Gastrocnemius medialis (tissue), 4 donors: Measurements from ENCODE around the gene ZNF689. TPM values are rescaled to one million over a fixed set of nuclear protein-coding genes. Genes with fewer than 3 reads are reported as not detected.

Experiments used
- ATAC-seq, 2 donors: fragments of 150-250 bp; one replicate each; pipeline ENCODE4 v1.9.1; 2016
- DNase-seq, 2 donors: peaks; one replicate each; pipeline ENCODE4 v3.0.0-alpha.2; 2019
- H3K27ac ChIP-seq, 4 donors: fragments of 200-600 bp; sonication (generic); 1 replicate in 1 of 4; 2 replicates in 3 of 4; pipeline ENCODE4 v1.5.1; 2016 to 2018; ENCODE audit warnings: mild to moderate bottlenecking in 2 of 4, moderate library complexity in 1 of 4
- H3K27me3 ChIP-seq, 3 donors: fragments of 200-600 bp; sonication (generic) in 2 of 3; 1 replicate in 1 of 3; 2 replicates in 2 of 3; pipeline versions ENCODE4 v1.5.1 to v1.6.0; 2016 to 2019; ENCODE audit warnings: mild to moderate bottlenecking in 1 of 3, moderate library complexity in 1 of 3
- H3K36me3 ChIP-seq, 2 donors: fragments of 200-600 bp; sonication (generic) in 1 of 2; one replicate each; pipeline ENCODE4 v1.5.1; 2017 to 2018
- H3K4me1 ChIP-seq, 2 donors: fragments of 200-600 bp; sonication (generic) in 1 of 2; one replicate each; pipeline ENCODE4 v1.5.1; 2016 to 2017; ENCODE audit warnings: mild to moderate bottlenecking in 2 of 2
- H3K4me3 ChIP-seq, 4 donors: fragments of 200-600 bp; sonication (generic) in 3 of 4; 1 replicate in 1 of 4; 2 replicates in 3 of 4; pipeline ENCODE4 v1.5.1; 2016 to 2019; ENCODE audit warnings: mild to moderate bottlenecking in 2 of 4
- H3K9me3 ChIP-seq, 3 donors: fragments of 200-600 bp; sonication (generic) in 2 of 3; 1 replicate in 1 of 3; 2 replicates in 2 of 3; pipeline ENCODE4 v1.5.1; 2016 to 2019
- POLR2A ChIP-seq, 2 donors: fragments of 450-650 bp; IDR thresholded peaks; one replicate each; pipeline ENCODE4 v1.6.1; 2017; ENCODE audit warnings: antibody characterized with exemption in 2 of 2, mild to moderate bottlenecking in 2 of 2, moderate library complexity in 2 of 2
- in situ Hi-C, 4 donors: fragments of 200-750 bp; cut with MboI; loops; one replicate each; pipeline versions ENCODE4 v1.15.0 to v1.8.0; 2017; ENCODE audit warnings: low sequenced_read_pairs in 4 of 4
- intact Hi-C: fragments of 100-400 bp; cut with DNase I; formaldehyde crosslinking; loops from one replicate; pipeline ENCODE4 v1.15.1; 2023; ENCODE audit warnings: low total_unique reads
- total RNA-seq, 4 donors: library from RNA; depleted of rRNA; stranded (reverse); fragments of >200 nt; gene quantifications; one replicate each; pipeline versions ENCODE4 v1.1.0 to v1.2.3, GENCODE V29; 2016
- TF ChIP-seq, protein P1 (sequence below), 5 experiments: fragments of 450-650 bp in 3 of 5; fragments of 200-600 bp in 2 of 5; sonication (generic) in 2 of 5; IDR thresholded peaks in 4 of 5; conservative IDR thresholded peaks in 1 of 5; 1 replicate in 4 of 5; 2 replicates in 1 of 5; pipeline ENCODE4 v1.5.1; 2016 to 2019; ENCODE audit warnings: antibody characterized with exemption in 5 of 5, mild to moderate bottlenecking in 3 of 5, moderate library complexity in 3 of 5

Gene ZNF689
- total RNA-seq, 4 donors from 2014 or later, result 2.9 to 6.3 (median 6.1) TPM

DNA sequence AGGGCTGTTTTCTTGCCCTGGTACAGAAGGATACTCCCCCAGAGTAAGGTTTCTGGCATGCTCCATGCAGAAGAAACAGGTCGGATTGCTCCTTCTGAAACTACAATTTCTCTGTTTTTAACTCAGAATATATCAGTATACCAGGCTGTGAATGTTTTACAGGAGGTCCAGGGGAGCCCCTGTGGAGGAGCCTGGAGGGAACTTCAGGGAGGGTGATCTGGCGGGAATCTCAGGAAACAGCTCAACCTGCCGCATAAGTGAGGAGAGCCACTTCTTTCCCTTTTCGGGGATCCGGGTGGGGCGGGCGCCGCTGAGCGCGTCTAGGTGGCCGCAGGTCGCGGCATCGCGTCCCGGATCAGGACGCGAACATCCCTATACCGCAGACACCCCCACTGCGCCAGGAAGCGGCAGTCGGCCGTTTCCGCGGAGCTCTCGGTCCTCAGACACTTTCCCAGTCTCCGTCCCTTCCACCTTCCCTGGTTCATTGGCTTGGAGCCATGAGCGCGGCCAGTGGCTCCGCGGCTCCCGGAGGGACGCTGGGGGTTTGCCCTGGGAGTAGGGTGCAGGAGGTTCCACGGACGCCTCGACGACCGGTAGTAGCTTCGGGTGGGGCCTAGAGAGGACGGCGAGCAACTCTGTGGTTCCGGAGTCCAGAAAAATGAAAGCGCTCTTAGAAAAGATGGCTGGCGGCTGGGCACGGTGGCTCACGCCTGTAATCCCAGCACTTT lies 48.9 kb downstream of the ZNF689 start:
- Histone ChIP-seq H3K4me3 (peak overlapping the region; percentile 59 to 66 (median 60)), H3K4me1 (peaks cover 10 to 15% of the 10 kb centered on the region in 2 donors), H3K36me3 (no peaks in the 10 kb centered on the region), H3K27ac (peak overlapping the region; percentile 61 to 77 (median 72)), H3K27me3 (no peaks in the 10 kb centered on the region), H3K9me3 (no peaks in the 10 kb centered on the region)
- no peak for DNase-seq
- no peak for ATAC-seq
- intact Hi-C loops (no loop called here), in situ Hi-C loops (no loop called here)
- TF ChIP-seq, protein P1, sequence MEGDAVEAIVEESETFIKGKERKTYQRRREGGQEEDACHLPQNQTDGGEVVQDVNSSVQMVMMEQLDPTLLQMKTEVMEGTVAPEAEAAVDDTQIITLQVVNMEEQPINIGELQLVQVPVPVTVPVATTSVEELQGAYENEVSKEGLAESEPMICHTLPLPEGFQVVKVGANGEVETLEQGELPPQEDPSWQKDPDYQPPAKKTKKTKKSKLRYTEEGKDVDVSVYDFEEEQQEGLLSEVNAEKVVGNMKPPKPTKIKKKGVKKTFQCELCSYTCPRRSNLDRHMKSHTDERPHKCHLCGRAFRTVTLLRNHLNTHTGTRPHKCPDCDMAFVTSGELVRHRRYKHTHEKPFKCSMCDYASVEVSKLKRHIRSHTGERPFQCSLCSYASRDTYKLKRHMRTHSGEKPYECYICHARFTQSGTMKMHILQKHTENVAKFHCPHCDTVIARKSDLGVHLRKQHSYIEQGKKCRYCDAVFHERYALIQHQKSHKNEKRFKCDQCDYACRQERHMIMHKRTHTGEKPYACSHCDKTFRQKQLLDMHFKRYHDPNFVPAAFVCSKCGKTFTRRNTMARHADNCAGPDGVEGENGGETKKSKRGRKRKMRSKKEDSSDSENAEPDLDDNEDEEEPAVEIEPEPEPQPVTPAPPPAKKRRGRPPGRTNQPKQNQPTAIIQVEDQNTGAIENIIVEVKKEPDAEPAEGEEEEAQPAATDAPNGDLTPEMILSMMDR (IDR thresholded peaks at IDR 0.05 in 4 of 5, conservative IDR thresholded peaks at IDR 0.05 in 1 of 5), result no peak
- TF ChIP-seq POLR2A (IDR thresholded peaks at IDR 0.05), result no peak

DNA sequence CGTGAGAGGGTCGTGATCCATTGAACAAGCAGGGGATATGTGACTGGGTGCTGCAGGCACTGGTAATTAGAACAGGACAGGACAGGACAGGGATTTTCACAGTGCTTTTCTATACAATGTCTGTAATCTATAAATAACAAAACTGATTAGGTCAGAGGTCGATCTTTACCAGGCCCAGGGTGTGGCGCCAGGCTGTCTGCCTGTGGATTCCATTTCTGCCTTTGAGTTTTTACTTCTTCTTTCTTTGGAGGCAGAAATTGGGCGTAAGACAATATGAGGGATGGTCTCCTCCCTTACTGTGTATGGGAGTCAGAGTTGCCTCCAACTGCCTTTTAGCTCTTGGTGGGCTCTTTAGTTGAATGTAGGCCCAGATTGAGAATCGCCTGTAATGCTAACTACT lies 50.5 kb downstream of the ZNF689 start:
- peaks cover 10 to 24% of the 10 kb centered on the region in 2 donors for H3K4me1 ChIP-seq
- in situ Hi-C loops, result no loop called here
- DNase-seq (no peak), ATAC-seq (no peak)
- H3K27me3 ChIP-seq, result no peaks in the 10 kb centered on the region
- H3K27ac ChIP-seq, result no peak overlapping the region
- peaks cover 0 to 12% of the 10 kb centered on the region in 2 donors for H3K36me3 ChIP-seq
- H3K9me3 ChIP-seq, result no peaks in the 10 kb centered on the region
- intact Hi-C loops, result loop anchor here (2.0 to 10.0 kb wide), 2 partner anchors 33 to 75 kb away; partner anchors contain the start of gene ZNF768
- TF ChIP-seq, protein P1 (IDR thresholded peaks at IDR 0.05 in 4 of 5, conservative IDR thresholded peaks at IDR 0.05 in 1 of 5), result no peak
- TF ChIP-seq POLR2A (IDR thresholded peaks at IDR 0.05), result no peak
- no peak overlapping the region for H3K4me3 ChIP-seq

DNA sequence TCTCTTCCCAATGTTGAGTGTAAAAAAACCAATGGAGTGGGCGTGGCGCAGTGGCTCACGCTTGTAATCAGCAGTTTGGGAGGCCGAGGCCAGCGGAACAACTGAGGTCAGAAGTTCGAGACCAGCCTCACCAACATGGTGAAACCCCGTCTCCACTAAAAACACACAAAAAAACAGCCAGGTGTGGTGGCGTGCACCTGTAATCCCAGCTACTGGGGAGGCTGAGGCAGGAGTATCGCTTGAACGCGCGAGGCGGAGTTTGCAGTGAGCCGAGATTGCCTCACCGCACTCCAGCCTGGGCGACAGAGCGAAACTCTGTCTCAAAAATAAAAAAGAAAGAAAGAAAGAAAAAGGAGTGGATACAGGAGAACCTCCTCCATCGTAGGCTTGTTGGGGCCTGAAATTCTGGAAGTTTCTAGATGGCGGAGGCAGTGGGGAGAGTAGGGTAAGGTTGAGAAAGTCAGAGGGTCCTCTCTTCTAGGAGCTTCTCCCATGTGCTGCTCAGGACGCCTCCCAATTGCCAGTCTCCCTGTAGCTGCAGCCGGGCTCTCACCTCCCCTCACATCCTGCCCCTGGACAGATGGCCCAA lies 51.3 kb downstream of the ZNF689 start:
- intact Hi-C loops (loop anchor here (1.0 to 10.0 kb wide), 7 partner anchors 12 to 91 kb away; partner anchors contain the start of genes PRR14, ZNF688, ZNF768 and ZNF785), in situ Hi-C loops (no loop called here)
- TF ChIP-seq, protein P1 (IDR thresholded peaks at IDR 0.05 in 4 of 5, conservative IDR thresholded peaks at IDR 0.05 in 1 of 5), result no peak
- no peak for TF ChIP-seq POLR2A (IDR thresholded peaks at IDR 0.05)
- ATAC-seq, result no peak
- Histone ChIP-seq H3K27me3 (no peaks in the 10 kb centered on the region), H3K4me1 (peaks cover 16 to 24% of the 10 kb centered on the region in 2 donors), H3K4me3 (peak overlapping the region; percentile 52 to 99 (median 93)), H3K27ac (peak overlapping the region; percentile 95 to 99 (median 98)), H3K9me3 (no peaks in the 10 kb centered on the region), H3K36me3 (peaks cover 0 to 14% of the 10 kb centered on the region in 2 donors)
- DNase-seq, result no peak

DNA sequence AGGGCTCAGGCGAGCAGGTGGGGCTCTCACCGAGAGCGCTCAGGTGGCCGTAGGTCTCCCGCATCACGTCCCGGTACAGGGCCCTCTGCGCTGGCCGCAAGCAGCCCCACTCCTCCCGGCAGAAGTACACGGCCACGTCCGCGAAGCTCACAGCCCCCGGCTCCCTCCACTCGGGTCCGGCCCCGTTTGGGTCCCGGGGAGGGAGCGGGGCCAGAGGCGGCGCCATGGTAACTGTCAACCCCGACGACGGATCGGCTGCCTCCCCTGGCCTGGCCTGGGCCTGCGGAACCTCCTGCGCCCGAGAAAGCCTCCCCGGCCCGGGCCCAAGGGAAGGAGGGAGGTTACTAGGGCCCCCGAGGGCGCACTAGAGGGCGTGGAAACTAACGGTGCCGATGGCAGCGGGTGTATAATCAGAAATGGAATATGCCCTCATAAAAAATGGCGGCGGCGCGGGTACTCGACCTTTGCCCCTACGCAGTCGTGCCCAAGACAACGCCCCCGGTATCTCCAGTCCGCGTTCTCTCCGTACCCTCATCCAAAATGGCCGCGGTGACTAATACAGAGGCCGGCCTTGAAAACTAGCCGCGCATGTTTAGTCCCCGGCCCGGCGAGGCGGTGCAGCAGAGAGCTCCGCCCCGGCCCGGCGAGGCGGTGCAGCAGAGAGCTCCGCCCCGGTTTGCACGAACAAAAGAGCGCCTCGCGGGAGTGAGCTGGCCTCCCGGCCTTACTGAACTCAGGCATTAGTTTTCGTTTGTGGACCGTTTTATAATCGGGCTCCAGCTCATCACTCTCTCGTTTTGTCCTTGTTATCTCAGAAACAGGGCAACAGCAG lies 52.0 kb downstream of the ZNF689 start, which contains the start of gene ZNF764:
ZNF764 (minus strand) TSS at position 418 of the 832 bp plus-strand sequence; CDS start at position 226, 192 bp downstream.
- in situ Hi-C loops, result no loop called here

More for the DNA sequence above, 52.0 kb downstream of the ZNF689 start, which contains the start of gene ZNF764:
- ATAC-seq (peak; percentile 94 to 98), DNase-seq (peak; percentile 99)
- peak within 1 kb of the TSS; percentile 88 to 99 (median 98) for H3K4me3 ChIP-seq
- TF ChIP-seq, protein P1 (IDR thresholded peaks at IDR 0.05 in 4 of 5, conservative IDR thresholded peaks at IDR 0.05 in 1 of 5), result no peak
- peak; percentile 49 for TF ChIP-seq POLR2A (IDR thresholded peaks at IDR 0.05)
- intact Hi-C loops, result loop anchor here (1.0 to 10.0 kb wide), 7 partner anchors 13 to 92 kb away; partner anchors contain the start of genes PRR14, ZNF688, ZNF768 and ZNF785
- peak within 1 kb of the TSS; percentile 95 to 99 (median 98) for H3K27ac ChIP-seq
- peaks cover 22 to 28% of the 10 kb centered on the region in 2 donors for H3K4me1 ChIP-seq
- H3K36me3 ChIP-seq, result peaks cover 0 to 14% of the 10 kb centered on the region in 2 donors
- H3K9me3 ChIP-seq, result no peaks in the 10 kb centered on the region
- H3K27me3 ChIP-seq, result no peaks in the 10 kb centered on the region
